Fibroblast of skin of abdomen (primary cell): ENCODE measurements around the gene TIMM50.
A peak's percentile ranks its signal among the peaks of the same experiment; 100 is the strongest.

Experiments used
- DNase-seq: peaks from one replicate; pipeline ENCODE4 v3.0.0-alpha.2; 2013

Gene TIMM50

GRCh38 chr19:39501340-39501739, 20.7 kb downstream of the TIMM50 start:
- no peak for DNase-seq

- DNase-seq = peak; percentile 67
Measured at GRCh38 chr19:39502640-39503417, 22.2 kb downstream of the TIMM50 start.

- no peak for DNase-seq
Measured at GRCh38 chr19:39506598-39506943, 25.9 kb downstream of the TIMM50 start.

- peak; percentile 73 for DNase-seq
Measured at GRCh38 chr19:39506944-39507714, 26.5 kb downstream of the TIMM50 start.

- no peak for DNase-seq
Measured at GRCh38 chr19:39507715-39508364, 27.2 kb downstream of the TIMM50 start.

- DNase-seq = no peak
Measured at GRCh38 chr19:39508629-39509028, 28.0 kb downstream of the TIMM50 start.

- no peak for DNase-seq
Measured at GRCh38 chr19:39509233-39509632, 28.6 kb downstream of the TIMM50 start.

- DNase-seq = no peak
Measured at GRCh38 chr19:39512988-39513387, 32.4 kb downstream of the TIMM50 start.

GRCh38 chr19:39514840-39515550, 34.4 kb downstream of the TIMM50 start, which contains the start of gene SELENOV:
Gene SELENOV (plus strand): TSS chr19:39515139. CDS start chr19:39515213, 74 bp downstream.
- no peak for DNase-seq

- DNase-seq = no peak
Measured at GRCh38 chr19:39515551-39516191, 35.0 kb downstream of the TIMM50 start.

- no peak for DNase-seq
Measured at GRCh38 chr19:39516270-39516669, 35.6 kb downstream of the TIMM50 start.

GRCh38 chr19:39517432-39517831, 36.8 kb downstream of the TIMM50 start:
- no peak for DNase-seq

- no peak for DNase-seq
Measured at GRCh38 chr19:39518458-39518857, 37.8 kb downstream of the TIMM50 start.

GRCh38 chr19:39518975-39519374, 38.3 kb downstream of the TIMM50 start:
- DNase-seq = no peak

- DNase-seq = no peak
Measured at GRCh38 chr19:39520541-39521484, 40.2 kb downstream of the TIMM50 start.

- DNase-seq = no peak
Measured at GRCh38 chr19:39524495-39524894, 43.9 kb downstream of the TIMM50 start.

- no peak for DNase-seq
Measured at GRCh38 chr19:39525205-39525604, 44.6 kb downstream of the TIMM50 start.

GRCh38 chr19:39531834-39532232, 51.2 kb downstream of the TIMM50 start:
- no peak for DNase-seq

- DNase-seq = peak; percentile 94
Measured at GRCh38 chr19:39532233-39533002, 51.8 kb downstream of the TIMM50 start, which contains the start of gene EID2B. Gene EID2B (minus strand): TSS chr19:39532852. CDS start chr19:39532802, 50 bp downstream.

GRCh38 chr19:39533003-39533512, 52.4 kb downstream of the TIMM50 start:
- no peak for DNase-seq
